Activated naive CD4-positive, alpha-beta T cell treated with anti-CD3 and anti-CD28 coated beads, Interleukin-2, amount 50 U/mL, for 24 hours (primary cell): ENCODE measurements around the gene TYR.

Experiments used
- H3K27ac Mint-ChIP-seq: one replicate; pipeline ENCODE4 v1.8.0; 2021; ENCODE audit warnings: mild to moderate bottlenecking, mixed read lengths
- H3K27me3 Mint-ChIP-seq: one replicate; pipeline ENCODE4 v1.8.0; 2021; ENCODE audit warnings: mixed read lengths
- H3K36me3 Mint-ChIP-seq: one replicate; pipeline ENCODE4 v1.8.0; 2021; ENCODE audit warnings: mixed read lengths
- H3K4me1 Mint-ChIP-seq: one replicate; pipeline ENCODE4 v1.8.0; 2021; ENCODE audit warnings: mixed read lengths
- H3K4me3 Mint-ChIP-seq: one replicate; pipeline ENCODE4 v1.8.0; 2021; ENCODE audit warnings: mild to moderate bottlenecking, mixed read lengths
- H3K9me3 Mint-ChIP-seq: one replicate; pipeline ENCODE4 v1.8.0; 2021; ENCODE audit warnings: mixed read lengths

The TYR gene

GRCh38 chr11:89177691-89178231 is at the start of gene TYR:
Gene TYR (plus strand): TSS chr11:89177875. CDS start chr11:89177954, 79 bp downstream.
- Mint-ChIP-seq H3K36me3 (no peaks in the 10 kb centered on the region), H3K4me3 (no peak within 1 kb of the TSS)

GRCh38 chr11:89136606-89137005 is 41.1 kb upstream of the TYR start:
- Mint-ChIP-seq H3K4me1 (no peaks in the 10 kb centered on the region), H3K36me3 (no peaks in the 10 kb centered on the region), H3K4me3 (no peak overlapping the region), H3K9me3 (no peaks in the 10 kb centered on the region), H3K27ac (no peak overlapping the region), H3K27me3 (peaks cover 2% of the 10 kb centered on the region)

More at GRCh38 chr11:89177691-89178231, at the start of gene TYR:
- H3K27ac Mint-ChIP-seq = no peak within 1 kb of the TSS
- H3K27me3 Mint-ChIP-seq = no peaks in the 10 kb centered on the region
- H3K9me3 Mint-ChIP-seq = no peaks in the 10 kb centered on the region
- H3K4me1 Mint-ChIP-seq = no peaks in the 10 kb centered on the region

DNA sequence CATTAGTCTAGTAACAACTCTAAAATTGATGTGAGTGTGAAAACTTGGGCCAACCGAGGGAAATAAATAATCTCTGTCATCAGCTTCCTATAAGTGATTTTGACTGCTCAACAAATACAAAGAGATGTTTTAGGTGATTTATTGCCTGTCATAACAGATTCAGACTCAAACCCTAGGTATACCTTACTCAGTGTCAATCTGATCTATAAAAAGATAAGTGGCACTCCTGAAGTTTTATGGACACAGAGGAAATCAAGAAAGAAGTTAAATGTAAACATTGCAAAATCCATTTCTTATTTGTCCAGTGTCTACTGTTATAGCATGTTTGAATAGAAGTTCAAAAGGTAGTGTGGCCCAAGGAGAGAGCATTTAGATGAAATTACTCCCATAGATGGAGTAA is 30.4 kb upstream of the TYR start:
- Mint-ChIP-seq H3K4me3 (no peak overlapping the region), H3K36me3 (no peaks in the 10 kb centered on the region), H3K27me3 (no peaks in the 10 kb centered on the region), H3K4me1 (no peaks in the 10 kb centered on the region), H3K9me3 (no peaks in the 10 kb centered on the region), H3K27ac (no peak overlapping the region)

DNA sequence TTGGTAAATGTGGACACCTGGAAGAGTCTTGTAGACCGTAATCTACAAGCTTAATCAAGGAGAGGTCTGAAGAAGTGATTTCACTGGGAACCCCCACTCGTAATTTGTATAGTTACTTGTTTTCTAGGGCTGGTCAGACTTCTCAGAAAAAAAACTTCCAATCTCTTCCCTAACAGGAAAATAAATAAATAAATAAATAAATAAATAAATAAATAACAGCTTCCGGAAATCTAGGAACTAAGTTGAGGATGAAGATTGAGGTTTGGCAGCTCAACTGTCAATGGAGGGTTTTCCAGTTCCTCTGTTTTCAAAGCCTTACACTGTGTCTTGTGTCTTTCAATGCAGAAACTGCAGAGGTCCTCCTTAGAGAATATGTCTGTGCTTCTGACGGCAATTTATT is 17.7 kb upstream of the TYR start:
- H3K27ac Mint-ChIP-seq = no peak overlapping the region
- H3K4me3 Mint-ChIP-seq = no peak overlapping the region
- no peaks in the 10 kb centered on the region for H3K9me3 Mint-ChIP-seq
- H3K27me3 Mint-ChIP-seq = no peaks in the 10 kb centered on the region
- no peaks in the 10 kb centered on the region for H3K36me3 Mint-ChIP-seq
- H3K4me1 Mint-ChIP-seq = no peaks in the 10 kb centered on the region

DNA sequence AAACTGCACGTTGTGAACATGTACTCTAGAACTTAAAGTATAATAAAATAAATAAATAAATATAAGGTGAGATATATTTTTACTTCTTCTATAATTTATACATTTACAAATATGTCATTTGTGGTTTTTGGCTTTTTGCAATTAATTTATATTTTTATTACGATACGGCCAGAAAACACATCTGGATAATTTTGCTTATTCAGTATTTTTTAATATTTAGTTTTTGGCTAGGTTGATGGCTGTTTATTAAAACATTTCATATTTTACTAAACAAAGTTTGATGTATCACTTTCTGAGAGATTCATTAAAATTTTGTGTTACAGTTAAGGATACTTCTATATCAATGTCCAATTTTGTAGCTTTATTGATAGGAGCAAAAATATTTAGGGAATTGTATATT is 15.7 kb upstream of the TYR start:
- H3K36me3 Mint-ChIP-seq = no peaks in the 10 kb centered on the region
- H3K27me3 Mint-ChIP-seq = no peaks in the 10 kb centered on the region
- H3K27ac Mint-ChIP-seq = no peak overlapping the region
- no peak overlapping the region for H3K4me3 Mint-ChIP-seq
- no peaks in the 10 kb centered on the region for H3K4me1 Mint-ChIP-seq
- H3K9me3 Mint-ChIP-seq = no peaks in the 10 kb centered on the region

- Mint-ChIP-seq H3K9me3 (no peaks in the 10 kb centered on the region), H3K27me3 (no peaks in the 10 kb centered on the region), H3K4me1 (no peaks in the 10 kb centered on the region), H3K27ac (no peak overlapping the region), H3K4me3 (no peak overlapping the region), H3K36me3 (no peaks in the 10 kb centered on the region)
Observed at GRCh38 chr11:89163686-89164085, 14.0 kb upstream of the TYR start.

- Mint-ChIP-seq H3K27ac (no peak overlapping the region), H3K27me3 (no peaks in the 10 kb centered on the region), H3K4me3 (no peak overlapping the region), H3K4me1 (no peaks in the 10 kb centered on the region), H3K9me3 (no peaks in the 10 kb centered on the region), H3K36me3 (no peaks in the 10 kb centered on the region)
Observed at GRCh38 chr11:89168396-89168795, 9.3 kb upstream of the TYR start.

DNA sequence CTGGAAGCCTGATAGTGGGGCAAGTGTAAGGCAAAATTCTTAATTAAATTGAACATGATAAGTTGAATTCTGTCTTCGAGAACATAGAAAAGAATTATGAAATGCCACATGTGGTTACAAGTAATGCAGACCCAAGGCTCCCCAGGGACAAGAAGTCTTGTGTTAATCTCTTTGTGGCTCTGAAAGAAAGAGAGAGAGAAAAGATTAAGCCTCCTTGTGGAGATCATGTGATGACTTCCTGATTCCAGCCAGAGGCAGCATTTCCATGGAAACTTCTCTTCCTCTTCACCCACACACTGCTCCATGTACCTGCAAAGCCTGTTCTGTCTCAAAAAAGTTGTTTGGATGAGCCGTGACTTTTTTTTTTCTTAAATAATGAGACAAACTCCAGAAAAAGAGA is 1.9 kb upstream of the TYR start:
- Mint-ChIP-seq H3K27me3 (no peaks in the 10 kb centered on the region), H3K27ac (no peak overlapping the region)

GRCh38 chr11:89176938-89177337 is 737 bp upstream of the TYR start:
- Mint-ChIP-seq H3K4me3 (no peak overlapping the region), H3K4me1 (no peaks in the 10 kb centered on the region), H3K36me3 (no peaks in the 10 kb centered on the region), H3K27ac (no peak overlapping the region), H3K27me3 (no peaks in the 10 kb centered on the region), H3K9me3 (no peaks in the 10 kb centered on the region)

More for the DNA sequence above, 1.9 kb upstream of the TYR start:
- no peak overlapping the region for H3K4me3 Mint-ChIP-seq
- no peaks in the 10 kb centered on the region for H3K36me3 Mint-ChIP-seq
- no peaks in the 10 kb centered on the region for H3K4me1 Mint-ChIP-seq
- no peaks in the 10 kb centered on the region for H3K9me3 Mint-ChIP-seq

GRCh38 chr11:89181111-89181510 is 3.4 kb downstream of the TYR start:
- Mint-ChIP-seq H3K4me3 (no peak overlapping the region), H3K36me3 (no peaks in the 10 kb centered on the region), H3K27ac (no peak overlapping the region), H3K4me1 (no peaks in the 10 kb centered on the region), H3K27me3 (no peaks in the 10 kb centered on the region), H3K9me3 (no peaks in the 10 kb centered on the region)

DNA sequence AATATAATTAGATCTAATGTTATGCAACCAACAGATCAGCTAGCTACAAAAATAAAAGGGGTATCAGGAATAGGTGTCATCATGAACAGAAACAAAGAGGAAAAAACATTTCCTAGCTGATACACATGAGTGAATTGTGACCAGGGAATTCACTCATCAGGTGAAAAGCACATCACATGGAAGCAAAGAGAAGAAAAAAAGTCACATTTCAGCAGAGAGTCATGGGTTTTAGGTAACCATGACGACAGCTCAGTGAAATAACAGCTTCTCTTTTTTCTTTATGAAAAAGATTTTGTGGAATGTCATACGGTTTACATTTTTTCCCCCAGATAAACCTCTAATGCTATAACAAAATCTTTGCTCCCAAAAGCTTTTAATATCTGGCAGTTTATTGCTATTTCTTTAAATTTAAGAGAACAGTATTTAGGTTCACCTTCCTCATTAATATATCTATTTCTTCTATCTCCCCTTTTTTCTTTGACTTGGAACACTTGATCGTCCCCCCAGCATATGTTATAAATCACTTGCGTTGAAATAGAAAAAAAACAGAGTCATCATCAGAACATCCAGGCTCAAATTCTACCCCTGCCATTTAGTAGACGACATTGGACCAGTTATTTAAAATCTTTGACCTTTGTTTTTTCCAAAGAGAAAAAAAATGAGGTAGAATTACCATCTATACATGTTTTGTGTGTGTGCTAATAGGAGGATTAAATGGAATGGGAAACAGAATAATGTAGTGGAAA is 5.3 kb downstream of the TYR start:
- no peaks in the 10 kb centered on the region for H3K4me1 Mint-ChIP-seq
- H3K27me3 Mint-ChIP-seq = no peaks in the 10 kb centered on the region
- no peaks in the 10 kb centered on the region for H3K36me3 Mint-ChIP-seq
- no peaks in the 10 kb centered on the region for H3K9me3 Mint-ChIP-seq
- no peak overlapping the region for H3K27ac Mint-ChIP-seq
- no peak overlapping the region for H3K4me3 Mint-ChIP-seq

DNA sequence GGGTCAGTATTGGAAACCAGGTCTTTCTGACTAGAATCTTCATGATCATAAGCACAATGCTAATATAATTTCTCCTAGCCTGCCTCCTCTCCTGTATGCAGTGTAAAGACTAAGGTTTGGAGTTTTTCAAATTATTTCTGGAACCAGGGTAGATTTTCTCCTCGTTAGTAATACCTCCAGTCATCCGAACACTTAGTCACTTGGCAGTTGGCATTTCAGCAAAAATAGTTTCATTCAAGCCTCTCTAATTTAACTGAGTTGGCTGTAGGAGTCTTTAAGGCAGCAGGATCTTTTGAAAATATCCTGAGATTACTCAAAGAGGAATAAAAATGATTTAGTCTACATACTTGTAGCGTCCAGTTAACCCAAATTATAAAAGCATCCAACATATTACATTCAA is 6.3 kb downstream of the TYR start:
- Mint-ChIP-seq H3K27me3 (no peaks in the 10 kb centered on the region), H3K27ac (no peak overlapping the region), H3K9me3 (no peaks in the 10 kb centered on the region), H3K4me3 (no peak overlapping the region), H3K4me1 (no peaks in the 10 kb centered on the region), H3K36me3 (no peaks in the 10 kb centered on the region)

GRCh38 chr11:89189776-89190175 is 12.1 kb downstream of the TYR start:
- Mint-ChIP-seq H3K4me1 (no peaks in the 10 kb centered on the region), H3K36me3 (no peaks in the 10 kb centered on the region), H3K27ac (no peak overlapping the region), H3K27me3 (peaks cover 4% of the 10 kb centered on the region), H3K4me3 (no peak overlapping the region), H3K9me3 (no peaks in the 10 kb centered on the region)

DNA sequence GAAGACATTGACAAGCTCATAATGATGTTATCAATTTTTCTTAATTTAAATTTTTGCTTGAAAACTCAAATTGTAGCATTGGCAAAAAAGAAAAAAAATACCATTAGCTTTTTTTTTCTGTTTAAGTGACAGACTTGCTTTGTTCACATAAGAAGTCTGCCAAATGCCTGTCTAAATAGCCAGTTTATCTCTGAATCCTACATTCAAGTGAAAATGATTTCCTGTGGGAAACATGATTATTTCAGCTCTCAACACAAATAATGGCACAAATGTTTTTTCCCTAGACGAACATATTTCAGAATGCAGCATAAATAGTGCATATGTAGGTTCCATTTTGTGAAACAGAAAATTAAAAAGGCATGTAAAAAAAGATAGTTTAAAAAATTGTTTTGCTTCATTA is 23.5 kb downstream of the TYR start:
- H3K4me3 Mint-ChIP-seq = no peak overlapping the region
- H3K36me3 Mint-ChIP-seq = no peaks in the 10 kb centered on the region
- H3K27me3 Mint-ChIP-seq = no peaks in the 10 kb centered on the region
- no peaks in the 10 kb centered on the region for H3K9me3 Mint-ChIP-seq
- H3K4me1 Mint-ChIP-seq = no peaks in the 10 kb centered on the region
- H3K27ac Mint-ChIP-seq = no peak overlapping the region

- Mint-ChIP-seq H3K27ac (no peak overlapping the region), H3K4me3 (no peak overlapping the region), H3K4me1 (no peaks in the 10 kb centered on the region), H3K27me3 (no peaks in the 10 kb centered on the region), H3K9me3 (no peaks in the 10 kb centered on the region), H3K36me3 (no peaks in the 10 kb centered on the region)
Observed at GRCh38 chr11:89203814-89204213, 26.1 kb downstream of the TYR start.

DNA sequence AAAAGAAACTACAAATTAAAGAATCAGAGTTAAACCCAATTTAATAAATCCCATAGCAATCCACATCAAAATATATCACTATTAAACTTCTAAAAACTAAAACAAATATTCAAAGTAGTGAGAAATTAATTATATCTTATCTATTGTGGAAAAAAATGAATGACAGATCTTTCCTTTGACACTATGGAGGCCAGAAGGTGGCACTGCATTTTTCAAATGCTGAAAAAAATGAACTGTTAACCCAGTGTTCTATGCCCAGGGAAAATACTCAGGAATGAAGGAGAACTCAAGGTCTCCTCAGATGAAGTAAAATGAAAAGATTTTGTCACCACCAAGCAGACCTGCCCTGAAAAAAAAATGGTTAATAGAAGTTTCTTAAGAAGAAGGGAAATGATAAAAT is 27.7 kb downstream of the TYR start:
- H3K36me3 Mint-ChIP-seq = no peaks in the 10 kb centered on the region

More for the DNA sequence above, 27.7 kb downstream of the TYR start:
- Mint-ChIP-seq H3K27ac (no peak overlapping the region), H3K4me3 (no peak overlapping the region), H3K27me3 (no peaks in the 10 kb centered on the region), H3K4me1 (no peaks in the 10 kb centered on the region), H3K9me3 (no peaks in the 10 kb centered on the region)
